SK-N-MC (cell line): Measurements from ENCODE around the gene MYO18B.

Experiments used
- EZH2 ChIP-seq: fragments of 200-600 bp; sonication (generic); IDR thresholded peaks from one replicate; pipeline ENCODE4 v1.6.1; 2017; ENCODE audit warnings: antibody characterized with exemption
- POLR2AphosphoS5 ChIP-seq: IDR thresholded peaks from 2 replicates; pipeline ENCODE4 v1.6.1; 2012; ENCODE audit warnings: mild to moderate bottlenecking, low read depth, low read length, borderline replicate concordance

DNA sequence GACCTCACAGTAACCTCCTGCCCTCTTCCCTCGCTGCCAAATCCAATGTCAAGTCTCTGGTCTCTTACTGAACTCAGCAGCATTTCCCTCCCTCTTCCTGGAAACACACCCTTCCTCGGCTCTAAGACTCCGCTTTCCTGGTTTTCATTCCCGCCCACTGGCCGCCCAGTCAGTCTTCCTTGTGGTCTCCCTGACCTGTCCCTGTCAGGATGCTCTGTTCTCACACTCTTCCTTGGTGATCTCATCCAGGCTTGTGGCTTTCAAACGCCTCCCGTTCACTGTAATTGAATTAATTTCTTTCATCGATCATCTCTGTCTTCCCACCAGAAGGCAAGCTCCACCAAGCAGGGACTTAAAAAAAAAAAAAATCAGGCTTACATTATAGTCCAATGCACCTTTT, 33.5 kb downstream of the MYO18B start:
- TF ChIP-seq POLR2AphosphoS5 (no peak), EZH2 (no peak)
